A549 (cell line): ENCODE results near the gene NFE2L3. TPM values are rescaled to one million over a fixed set of nuclear protein-coding genes. Genes with fewer than 3 reads are reported as not detected.
A peak's percentile ranks its signal among the peaks of the same experiment; 100 is the strongest.

Source experiments
- ATAC-seq, 2 experiments: fragments of 200-7000 bp in 1 of 2; fragments of >200 bp in 1 of 2; cut with Nextera tagmentation in 1 of 2; cut with Tn5 transposase in 1 of 2; 3 replicates each; pipeline versions ENCODE4 v1.8.0 to v1.9.1; 2018 to 2020; ENCODE audit warnings: mild to moderate bottlenecking in 1 of 2, moderate library complexity in 1 of 2
- CTCF ChIA-PET: fragments of 300-600 bp; sonication (Branson Sonifier 250); formaldehyde crosslinking; extraction: SDS; loops from one replicate; lab custom pipeline; 2021; ENCODE audit warnings: antibody characterized with exemption, inconsistent platforms; lab: Yijun Ruan, JAX
- POLR2A ChIA-PET: fragments of 350-600 bp; formaldehyde crosslinking; extraction: SDS; loops from one replicate; lab custom pipeline; 2021; ENCODE audit warnings: antibody characterized with exemption, inconsistent platforms; lab: Yijun Ruan, JAX
- DNase-seq, 2 experiments: peaks; one replicate each; pipeline versions ENCODE4 v3.0.0 to v3.0.0-alpha.2; 2011 to 2016; ENCODE audit warnings: low read depth in 1 of 2, low spot score in 1 of 2
- FAIRE-seq: peaks from 2 replicates; lab custom pipeline; 2011; peaks lifted over from hg19 to GRCh38; lab: Jason Lieb, UNC
- H3K27ac ChIP-seq, 2 experiments: fragments of >200 bp; sonication (Bioruptor Twin); formaldehyde crosslinking; 3 replicates each; pipeline ENCODE4 v1.5.1; 2016 to 2017
- H3K4me1 ChIP-seq: fragments of >200 bp; sonication (Bioruptor Twin); formaldehyde crosslinking; 3 replicates; pipeline ENCODE4 v1.6.1; 2016
- H3K4me2 ChIP-seq: fragments of >200 bp; sonication (Bioruptor Twin); formaldehyde crosslinking; 3 replicates; pipeline ENCODE4 v1.6.1; 2016
- H3K4me3 ChIP-seq: fragments of >200 bp; sonication (Bioruptor Twin); formaldehyde crosslinking; 3 replicates; pipeline ENCODE4 v1.5.1; 2016
- H3K9me3 ChIP-seq: fragments of >200 bp; sonication (Bioruptor Twin); formaldehyde crosslinking; 3 replicates; pipeline ENCODE4 v1.6.1; 2016
- BCL3 ChIP-seq: fragments of >200 bp; sonication (Bioruptor Twin); formaldehyde crosslinking; IDR thresholded peaks from 3 replicates; pipeline ENCODE4 v1.6.1; 2016
- CBX2 ChIP-seq: fragments of 200-600 bp; sonication (generic); IDR thresholded peaks from 2 replicates; pipeline ENCODE4 v1.6.1; 2016; ENCODE audit warnings: low read depth, mild to moderate bottlenecking, borderline replicate concordance
- CEBPB ChIP-seq, 2 experiments: fragments of >200 bp in 1 of 2; sonication (Bioruptor Twin) in 1 of 2; formaldehyde crosslinking in 1 of 2; IDR thresholded peaks; 2 replicates each; pipeline ENCODE4 v1.6.1; 2012 to 2016
- E2F6 ChIP-seq: IDR thresholded peaks from 2 replicates; pipeline ENCODE4 v1.6.1; 2012; ENCODE audit warnings: low read depth, borderline replicate concordance
- EHF ChIP-seq: fragments of 250-450 bp; sonication (Bioruptor Pico); IDR thresholded peaks from 2 replicates; pipeline ENCODE4 v1.5.0; 2020; ENCODE audit warnings: mild to moderate bottlenecking
- ELK1 ChIP-seq: fragments of 150-350 bp; IDR thresholded peaks from 2 replicates; pipeline ENCODE4 v1.6.1; 2014; ENCODE audit warnings: low read depth, mild to moderate bottlenecking, low read length
- EP300 ChIP-seq, 2 experiments: fragments of >200 bp; sonication (Bioruptor Twin); formaldehyde crosslinking; IDR thresholded peaks; 2 replicates in 1 of 2; 3 replicates in 1 of 2; pipeline ENCODE4 v1.6.1; 2016 to 2017
- ESRRA ChIP-seq: fragments of 150-350 bp; IDR thresholded peaks from 2 replicates; pipeline ENCODE4 v1.6.1; 2014; ENCODE audit warnings: mild to moderate bottlenecking, low read length, borderline replicate concordance
- FOSB ChIP-seq: fragments of 250-450 bp; sonication (Bioruptor Pico); IDR thresholded peaks from 2 replicates; pipeline ENCODE4 v1.5.0; 2020; ENCODE audit warnings: mild to moderate bottlenecking, moderate library complexity
- FOSL2 ChIP-seq, 2 experiments: fragments of 450-650 bp in 1 of 2; fragments of >200 bp in 1 of 2; sonication (Bioruptor Twin) in 1 of 2; formaldehyde crosslinking; IDR thresholded peaks; 2 replicates each; pipeline versions ENCODE4 v1.5.0 to v1.6.1; 2016 to 2020; ENCODE audit warnings: mild to moderate bottlenecking in 1 of 2, moderate library complexity in 1 of 2
- FOXS1 ChIP-seq: fragments of 250-450 bp; sonication (Bioruptor Pico); IDR thresholded peaks from 2 replicates; pipeline ENCODE4 v1.5.0; 2020; ENCODE audit warnings: mild to moderate bottlenecking, moderate library complexity
- HEYL ChIP-seq: fragments of 250-450 bp; sonication (Bioruptor Pico); IDR thresholded peaks from 2 replicates; pipeline ENCODE4 v1.8.0; 2021; ENCODE audit warnings: mild to moderate bottlenecking, moderate library complexity
- HOXA7 ChIP-seq: fragments of 250-450 bp; sonication (Bioruptor Pico); IDR thresholded peaks from 2 replicates; pipeline ENCODE4 v1.5.0; 2020; ENCODE audit warnings: mild to moderate bottlenecking, moderate library complexity
- HOXB5 ChIP-seq: fragments of 250-450 bp; sonication (Bioruptor Pico); IDR thresholded peaks from 2 replicates; pipeline ENCODE4 v1.5.0; 2020; ENCODE audit warnings: mild to moderate bottlenecking, moderate library complexity
- JUNB ChIP-seq: fragments of >200 bp; sonication (Bioruptor Twin); formaldehyde crosslinking; IDR thresholded peaks from 2 replicates; pipeline ENCODE4 v1.6.1; 2016
- KDM1A ChIP-seq: fragments of 200-600 bp; sonication (generic); IDR thresholded peaks from 2 replicates; pipeline ENCODE4 v1.6.1; 2016; ENCODE audit warnings: low read depth, mild to moderate bottlenecking
- KDM5A ChIP-seq: fragments of 200-600 bp; sonication (generic); IDR thresholded peaks from 2 replicates; pipeline ENCODE4 v1.6.1; 2016; ENCODE audit warnings: antibody characterized with exemption, mild to moderate bottlenecking
- MAFK ChIP-seq: fragments of 450-650 bp; IDR thresholded peaks from 2 replicates; pipeline ENCODE4 v1.6.1; 2014; ENCODE audit not compliant: partially characterized antibody
- MAZ ChIP-seq: fragments of 150-350 bp; IDR thresholded peaks from 2 replicates; pipeline ENCODE4 v1.6.1; 2014; ENCODE audit warnings: antibody characterized with exemption, low read depth, low read length, borderline replicate concordance
- NR3C1 ChIP-seq: fragments of >200 bp; sonication (Bioruptor Twin); formaldehyde crosslinking; IDR thresholded peaks from 3 replicates; pipeline ENCODE4 v1.6.1; 2017
- RARB ChIP-seq: fragments of 250-450 bp; sonication (Bioruptor Pico); IDR thresholded peaks from 2 replicates; pipeline ENCODE4 v1.8.0; 2021; ENCODE audit warnings: mild to moderate bottlenecking, moderate library complexity
- TFCP2L1 ChIP-seq: fragments of 250-450 bp; sonication (Bioruptor Pico); IDR thresholded peaks from 2 replicates; pipeline ENCODE4 v1.5.0; 2021; ENCODE audit warnings: mild to moderate bottlenecking
- ZC3H11A ChIP-seq: fragments of 450-650 bp; IDR thresholded peaks from 2 replicates; pipeline ENCODE4 v1.6.1; 2014; ENCODE audit warnings: antibody characterized with exemption, mild to moderate bottlenecking
- ZNF302 ChIP-seq: fragments of 250-450 bp; sonication (Bioruptor Pico); IDR thresholded peaks from 2 replicates; pipeline ENCODE4 v1.9.0; 2021; ENCODE audit warnings: inconsistent platforms, mild to moderate bottlenecking, moderate library complexity
- ZSCAN20 ChIP-seq: fragments of 250-450 bp; sonication (Bioruptor Pico); IDR thresholded peaks from 2 replicates; pipeline ENCODE4 v1.8.0; 2022; ENCODE audit warnings: mild to moderate bottlenecking, moderate library complexity
- WGBS: methylation state at CpG from one replicate; pipeline ENCODE4 v1.1.6; 2017; ENCODE audit errors: missing lambda C conversion rate; 5-methylcytosine and 5-hydroxymethylcytosine counted together
- polyA plus RNA-seq, 4 experiments: library from polyadenylated mRNA; depleted of rRNA in 3 of 4; stranded (reverse); fragments of >200 nt; fragmentation: RNase III in 1 of 4; extraction: RNeasy Plus Mini Kit Qiagen cat#74134 plus additional on column Dnase treatment in 1 of 4; gene quantifications; 2 replicates in 3 of 4; 3 replicates in 1 of 4; pipeline ENCODE4 v1.2.3, GENCODE V29; 2011 to 2017

Gene NFE2L3
- polyA plus RNA-seq, 2 of the 4 experiments (the other 2 are of a cell fraction), result 4.9 to 11.4 TPM

GRCh38 chr7:26144184-26145080 is 7.6 kb upstream of the NFE2L3 start:
- Histone ChIP-seq H3K27ac (no peak overlapping the region), H3K4me2 (peak overlapping the region; percentile 52), H3K4me3 (no peak overlapping the region), H3K9me3 (no peaks in the 10 kb centered on the region), H3K4me1 (peaks cover 19% of the 10 kb centered on the region)
- ATAC-seq (no peak), DNase-seq (no peak), FAIRE-seq (no peak)
- peak; percentile 89 for TF ChIP-seq ZC3H11A
- no peak for TF ChIP-seq HEYL (CRISPR knock-in tag)
- TF ChIP-seq E2F6, result no peak
- peak; percentile 63 for TF ChIP-seq MAFK
- TF ChIP-seq KDM1A, result no peak
- peak; percentile 31 to 39; a peak in 2 of 4 replicates for TF ChIP-seq CEBPB (IDR thresholded peaks at IDR 0.05)
- ChIA-PET POLR2A (interaction anchor here (0.7 to 1.3 kb wide), 3 partner anchors 12 to 56 kb away, joined by 3 to 4 read pairs (median 3); partner anchors contain the start of gene HNRNPA2B1), CTCF (interaction anchor here (0.6 to 1.7 kb wide), 6 partner anchors 10 to 622 kb away, joined by 3 to 6 read pairs (median 3); no protein-coding TSS in a partner anchor)
- WGBS, result 85% methylated on average over 13 of the region's 13 CpGs

- POLR2A ChIA-PET, result no interaction called here
- FAIRE-seq (no peak), ATAC-seq (no peak)
- 86% methylated on average over 4 of the region's 4 CpGs for WGBS
- TF ChIP-seq JUNB (no peak), FOSB (no peak), ZNF302 (CRISPR knock-in tag) (no peak), HOXB5 (CRISPR knock-in tag) (no peak), ZSCAN20 (CRISPR knock-in tag) (no peak), ELK1 (no peak), HOXA7 (CRISPR knock-in tag) (no peak), NR3C1 (no peak), BCL3 (no peak), TFCP2L1 (CRISPR knock-in tag) (no peak), EP300 (IDR thresholded peaks at IDR 0.05) (no peak), RARB (no peak), FOSL2 (IDR thresholded peaks at IDR 0.05) (no peak), FOSL2 (CRISPR knock-in tag; IDR thresholded peaks at IDR 0.05) (no peak), ESRRA (no peak), FOXS1 (CRISPR knock-in tag) (no peak), CBX2 (no peak), EHF (CRISPR knock-in tag) (no peak), KDM5A (no peak), MAZ (no peak)
- TF ChIP-seq, all 56 proteins: peak for 0
- no peak overlapping the region for H3K27ac ChIP-seq
- no peak overlapping the region for H3K4me2 ChIP-seq
- no peaks in the 10 kb centered on the region for H3K9me3 ChIP-seq
- H3K4me3 ChIP-seq, result no peak overlapping the region
- CTCF ChIA-PET, result interaction anchor here (0.6 to 1.2 kb wide), 2 partner anchors 13 to 621 kb away, joined by 3 read pairs; no protein-coding TSS in a partner anchor
- H3K4me1 ChIP-seq, result peaks cover 19% of the 10 kb centered on the region
- no peak for DNase-seq
These were observed 6.8 kb upstream of the NFE2L3 start for GRCh38 chr7:26145238-26145637.
